Endodermal cell (in vitro differentiated cells): ENCODE results near the gene PRKAR2B. TPM values are rescaled to one million over a fixed set of nuclear protein-coding genes. Genes with fewer than 3 reads are reported as not detected.

Experiments
- DNase-seq: peaks from one replicate; pipeline ENCODE4 v3.0.0-alpha.2; 2017
- H3K27ac ChIP-seq: 2 replicates; pipeline ENCODE4 v1.5.1; 2013; ENCODE audit warnings: mild to moderate bottlenecking, low read depth, low read length, moderate library complexity
- H3K27me3 ChIP-seq: 2 replicates; pipeline ENCODE4 v1.6.1; 2013; ENCODE audit warnings: mild to moderate bottlenecking, low read length, moderate library complexity; ENCODE audit not compliant: insufficient read depth, control insufficient read depth, poor library complexity, severe bottlenecking
- H3K36me3 ChIP-seq: 2 replicates; pipeline ENCODE4 v1.7.0; 2013; ENCODE audit warnings: mild to moderate bottlenecking, low read length, moderate library complexity; ENCODE audit not compliant: control insufficient read depth, insufficient read depth
- H3K4me1 ChIP-seq: one replicate; pipeline ENCODE4 v1.7.0; 2013; ENCODE audit warnings: low read length; ENCODE audit not compliant: control insufficient read depth, insufficient read depth
- H3K4me3 ChIP-seq: 2 replicates; pipeline ENCODE4 v1.5.1; 2013; ENCODE audit warnings: mild to moderate bottlenecking, low read length, moderate library complexity
- H3K9ac ChIP-seq: 2 replicates; pipeline ENCODE4 v1.6.1; 2013; ENCODE audit warnings: mild to moderate bottlenecking, low read length, moderate library complexity; ENCODE audit not compliant: poor library complexity, severe bottlenecking; ENCODE audit errors: extremely low read depth
- H3K9me3 ChIP-seq: 2 replicates; pipeline ENCODE4 v1.6.1; 2013; ENCODE audit warnings: mild to moderate bottlenecking, low read length, moderate library complexity; ENCODE audit not compliant: control insufficient read depth
- H3K27ac Mint-ChIP-seq: 2 replicates; pipeline ENCODE4 v1.8.0; 2020; ENCODE audit warnings: mixed read lengths
- H3K27me3 Mint-ChIP-seq: 2 replicates; pipeline ENCODE4 v1.8.0; 2021; ENCODE audit warnings: mild to moderate bottlenecking, mixed read lengths; ENCODE audit not compliant: insufficient read depth
- H3K36me3 Mint-ChIP-seq: 2 replicates; pipeline ENCODE4 v1.8.0; 2020; ENCODE audit warnings: low read depth, mixed read lengths
- H3K4me1 Mint-ChIP-seq: 2 replicates; pipeline ENCODE4 v1.8.0; 2020; ENCODE audit warnings: mixed read lengths
- H3K4me3 Mint-ChIP-seq: 2 replicates; pipeline ENCODE4 v1.8.0; 2020; ENCODE audit warnings: mild to moderate bottlenecking, moderate library complexity, mixed read lengths
- H3K9me3 Mint-ChIP-seq: 2 replicates; pipeline ENCODE4 v1.8.0; 2020; ENCODE audit warnings: mild to moderate bottlenecking, mixed read lengths
- CTCF ChIP-seq: fragments of 200-600 bp; sonication (generic); conservative IDR thresholded peaks from 2 replicates; pipeline ENCODE4 v1.5.0; 2021; ENCODE audit warnings: antibody characterized with exemption, mild to moderate bottlenecking
- WGBS, 2 experiments: methylation state at CpG; one replicate each; pipeline versions ENCODE4 v1.1.5 to v1.1.7; 2013; ENCODE audit warnings: missing lambda C conversion rate in 2 of 2, mixed read lengths in 1 of 2; ENCODE audit not compliant: insufficient coverage in 1 of 2, insufficient read length in 1 of 2; 5-methylcytosine and 5-hydroxymethylcytosine counted together
- total RNA-seq, 2 donors: library from RNA; stranded (reverse); fragmentation: NEBNext Ultra II Directional in 1 of 2; extraction: Animal tissue kit (Norgen Biotek cat#: 25700) in 1 of 2; gene quantifications; 2 replicates in 1 of 2; 3 replicates in 1 of 2; pipeline ENCODE4 v1.2.1, GENCODE V29; 2021

PRKAR2B gene
- total RNA-seq, 2 donors from 2014 or later, result 7.3 to 10.2 TPM

- WGBS, 2 experiments, result 89% methylated on average over 4 to 7 of the region's 8 CpGs
These were observed 19.0 kb downstream of the PRKAR2B start for GRCh38 chr7:107063245-107064120.

GRCh38 chr7:107064255-107064654, 19.8 kb downstream of the PRKAR2B start:
- Histone ChIP-seq H3K4me3 (no peak overlapping the region), H3K27ac (no peak overlapping the region), H3K36me3 (no peaks in the 10 kb centered on the region), H3K9me3 (no peaks in the 10 kb centered on the region), H3K4me1 (no peaks in the 10 kb centered on the region), H3K9ac (no peak overlapping the region), H3K27me3 (no peaks in the 10 kb centered on the region)
- Mint-ChIP-seq H3K4me3 (no peak overlapping the region), H3K36me3 (no peaks in the 10 kb centered on the region), H3K27me3 (no peaks in the 10 kb centered on the region), H3K4me1 (peaks cover 9% of the 10 kb centered on the region), H3K27ac (no peak overlapping the region), H3K9me3 (no peaks in the 10 kb centered on the region)
- no peak for TF ChIP-seq CTCF
- 90 to 93% methylated on average over 2 to 7 of the region's 7 CpGs for WGBS, 2 experiments
- DNase-seq, result no peak

More at GRCh38 chr7:107063245-107064120, 19.0 kb downstream of the PRKAR2B start:
- H3K27me3 ChIP-seq, result no peaks in the 10 kb centered on the region
- H3K4me1 Mint-ChIP-seq, result peaks cover 9% of the 10 kb centered on the region
- H3K27me3 Mint-ChIP-seq, result no peaks in the 10 kb centered on the region
- H3K36me3 Mint-ChIP-seq, result no peaks in the 10 kb centered on the region
- no peak for DNase-seq
- H3K4me3 Mint-ChIP-seq, result no peak overlapping the region
- no peaks in the 10 kb centered on the region for H3K36me3 ChIP-seq
- H3K27ac Mint-ChIP-seq, result no peak overlapping the region
- no peaks in the 10 kb centered on the region for H3K9me3 Mint-ChIP-seq
- no peak overlapping the region for H3K4me3 ChIP-seq
- no peak overlapping the region for H3K9ac ChIP-seq
- no peaks in the 10 kb centered on the region for H3K9me3 ChIP-seq
- TF ChIP-seq CTCF, result no peak
- no peaks in the 10 kb centered on the region for H3K4me1 ChIP-seq
- no peak overlapping the region for H3K27ac ChIP-seq

- H3K36me3 ChIP-seq, result no peaks in the 10 kb centered on the region
- no peak overlapping the region for H3K9ac ChIP-seq
- Mint-ChIP-seq H3K27ac (no peak overlapping the region), H3K4me1 (peaks cover 9% of the 10 kb centered on the region), H3K36me3 (no peaks in the 10 kb centered on the region), H3K4me3 (no peak overlapping the region), H3K27me3 (no peaks in the 10 kb centered on the region), H3K9me3 (no peaks in the 10 kb centered on the region)
- WGBS, 2 experiments, result 93 to 98% methylated on average over 4 of the region's 4 CpGs
- H3K4me3 ChIP-seq, result no peak overlapping the region
- no peaks in the 10 kb centered on the region for H3K4me1 ChIP-seq
- no peak for TF ChIP-seq CTCF
- DNase-seq, result no peak
- H3K9me3 ChIP-seq, result no peaks in the 10 kb centered on the region
- no peak overlapping the region for H3K27ac ChIP-seq
- no peaks in the 10 kb centered on the region for H3K27me3 ChIP-seq
These were observed 21.4 kb downstream of the PRKAR2B start for GRCh38 chr7:107065929-107066247.
